ENCODE measurements around the gene LPIN2. TPM values are rescaled to one million over a fixed set of nuclear protein-coding genes. Genes with fewer than 3 reads are reported as not detected.
"Not testable (repeated sequence)": the region's sequence is repeated elsewhere in the genome, so short reads cannot be mapped to it uniquely, and the experiment has no call there.

The LPIN2 gene
- total RNA-seq, 1 experiment from 2014 or later = 14.2 TPM

- DNase-seq = peak; percentile 38
- Histone ChIP-seq H3K27me3 (no peaks in the 10 kb centered on the region; the same call in 1 of the 2 replicates), H3K4me3 (no peak overlapping the region), H3K9me3 (no peaks in the 10 kb centered on the region), H3K36me3 (no peaks in the 10 kb centered on the region)
Observed at GRCh38 chr18:3051718-3052410, 38.9 kb upstream of the LPIN2 start.

GRCh38 chr18:3049897-3050454 lies 37.0 kb upstream of the LPIN2 start:
- not testable (repeated sequence) for H3K36me3 ChIP-seq, H3K27me3 ChIP-seq, DNase-seq, H3K4me3 ChIP-seq, H3K9me3 ChIP-seq

- DNase-seq = no peak
- Histone ChIP-seq H3K27me3 (no peaks in the 10 kb centered on the region), H3K4me3 (no peak overlapping the region), H3K9me3 (no peaks in the 10 kb centered on the region), H3K36me3 (no peaks in the 10 kb centered on the region)
Observed at GRCh38 chr18:3048820-3049349, 35.9 kb upstream of the LPIN2 start.

- no peak for DNase-seq
- Histone ChIP-seq H3K9me3 (no peaks in the 10 kb centered on the region), H3K36me3 (no peaks in the 10 kb centered on the region), H3K4me3 (no peak overlapping the region), H3K27me3 (no peaks in the 10 kb centered on the region)
Observed at GRCh38 chr18:3048121-3048520, 35.2 kb upstream of the LPIN2 start.

- Histone ChIP-seq H3K27me3 (no peaks in the 10 kb centered on the region), H3K9me3 (no peaks in the 10 kb centered on the region), H3K4me3 (no peak overlapping the region), H3K36me3 (no peaks in the 10 kb centered on the region)
- DNase-seq = no peak
Observed at GRCh38 chr18:3046216-3046808, 33.4 kb upstream of the LPIN2 start.

- H3K27me3 ChIP-seq = no peaks in the 10 kb centered on the region
- DNase-seq = no peak
- H3K4me3 ChIP-seq = no peak overlapping the region
- no peaks in the 10 kb centered on the region for H3K9me3 ChIP-seq
- H3K36me3 ChIP-seq = no peaks in the 10 kb centered on the region
Observed at GRCh38 chr18:3044931-3045698, 32.2 kb upstream of the LPIN2 start.

GRCh38 chr18:3042379-3042778 lies 29.4 kb upstream of the LPIN2 start:
- no peaks in the 10 kb centered on the region for H3K27me3 ChIP-seq
- no peak overlapping the region for H3K4me3 ChIP-seq
- DNase-seq = no peak
- no peaks in the 10 kb centered on the region for H3K9me3 ChIP-seq
- no peaks in the 10 kb centered on the region for H3K36me3 ChIP-seq

GRCh38 chr18:3041843-3042242 lies 28.9 kb upstream of the LPIN2 start:
- Histone ChIP-seq H3K27me3 (no peaks in the 10 kb centered on the region), H3K4me3 (no peak overlapping the region), H3K9me3 (no peaks in the 10 kb centered on the region), H3K36me3 (no peaks in the 10 kb centered on the region)
- DNase-seq = no peak

- Histone ChIP-seq H3K27me3 (no peaks in the 10 kb centered on the region), H3K4me3 (no peak overlapping the region), H3K9me3 (no peaks in the 10 kb centered on the region), H3K36me3 (no peaks in the 10 kb centered on the region)
- DNase-seq = no peak
Observed at GRCh38 chr18:3040881-3041280, 27.9 kb upstream of the LPIN2 start.

- Histone ChIP-seq H3K27me3 (no peaks in the 10 kb centered on the region), H3K36me3 (no peaks in the 10 kb centered on the region), H3K4me3 (no peak overlapping the region), H3K9me3 (no peaks in the 10 kb centered on the region)
- no peak for DNase-seq
Observed at GRCh38 chr18:3040173-3040572, 27.2 kb upstream of the LPIN2 start.

GRCh38 chr18:3037423-3037915 lies 24.5 kb upstream of the LPIN2 start:
- Histone ChIP-seq H3K4me3 (no peak overlapping the region), H3K9me3 (no peaks in the 10 kb centered on the region), H3K27me3 (no peaks in the 10 kb centered on the region), H3K36me3 (no peaks in the 10 kb centered on the region)
- peak; percentile 38 for DNase-seq

- Histone ChIP-seq H3K27me3 (no peaks in the 10 kb centered on the region), H3K4me3 (no peak overlapping the region), H3K36me3 (no peaks in the 10 kb centered on the region), H3K9me3 (no peaks in the 10 kb centered on the region)
- no peak for DNase-seq
Observed at GRCh38 chr18:3036108-3036507, 23.2 kb upstream of the LPIN2 start.

GRCh38 chr18:3035635-3036034 lies 22.7 kb upstream of the LPIN2 start:
- H3K27me3 ChIP-seq = no peaks in the 10 kb centered on the region
- no peaks in the 10 kb centered on the region for H3K9me3 ChIP-seq
- no peak for DNase-seq
- H3K36me3 ChIP-seq = no peaks in the 10 kb centered on the region
- no peak overlapping the region for H3K4me3 ChIP-seq

- Histone ChIP-seq H3K36me3 (no peaks in the 10 kb centered on the region), H3K9me3 (no peaks in the 10 kb centered on the region), H3K27me3 (no peaks in the 10 kb centered on the region), H3K4me3 (no peak overlapping the region)
- DNase-seq = no peak
Observed at GRCh38 chr18:3032721-3033120, 19.8 kb upstream of the LPIN2 start.

- Histone ChIP-seq H3K27me3 (no peaks in the 10 kb centered on the region), H3K4me3 (no peak overlapping the region), H3K36me3 (no peaks in the 10 kb centered on the region), H3K9me3 (no peaks in the 10 kb centered on the region)
- DNase-seq = no peak
Observed at GRCh38 chr18:3029215-3029952, 16.4 kb upstream of the LPIN2 start.

GRCh38 chr18:3028115-3028514 lies 15.2 kb upstream of the LPIN2 start:
- not testable (repeated sequence) for H3K9me3 ChIP-seq, DNase-seq, H3K27me3 ChIP-seq, H3K4me3 ChIP-seq, H3K36me3 ChIP-seq
